ENCODE data around the gene ARMC5. TPM values are rescaled to one million over a fixed set of nuclear protein-coding genes. Genes with fewer than 3 reads are reported as not detected.
A peak's percentile ranks its signal among the peaks of the same experiment; 100 is the strongest.
"Not testable (repeated sequence)": the region's sequence is repeated elsewhere in the genome, so short reads cannot be mapped to it uniquely, and the experiment has no call there.

Gene ARMC5
- total and polyA plus RNA-seq, 8 donors = 2.6 to 29.8 (median 11.3) TPM; not detected in 1

GRCh38 chr16:31502981-31503380 is 43.7 kb downstream of the ARMC5 start:
- intact Hi-C loops (cut with DNase I; ENCODE audit: low total_unique reads) = no loop called here
- H3K27me3 ChIP-seq = no peaks in the 10 kb centered on the region
- no peaks in the 10 kb centered on the region for H3K9me3 ChIP-seq
- DNase-seq = no peak
- no peak overlapping the region for H3K27ac ChIP-seq
- TF ChIP-seq EP300 (IDR thresholded peaks at IDR 0.05) (no peak), CTCF (IDR thresholded peaks at IDR 0.05) (no peak), POLR2AphosphoS5 (IDR thresholded peaks at IDR 0.05) (no peak), POLR2A (IDR thresholded peaks at IDR 0.05) (no peak)
- H3K36me3 ChIP-seq = peaks cover 17 to 50% (median 43%) of the 10 kb centered on the region in 4 donors
- H3K4me3 ChIP-seq = no peak overlapping the region
- peaks cover 9 to 32% (median 26%) of the 10 kb centered on the region in 4 donors for H3K4me1 ChIP-seq

GRCh38 chr16:31503555-31503954 is 44.3 kb downstream of the ARMC5 start:
- H3K9me3 ChIP-seq; H3K27ac ChIP-seq; intact Hi-C loops (cut with DNase I; ENCODE audit: low total_unique reads); H3K4me3 ChIP-seq; DNase-seq; H3K27me3 ChIP-seq: not testable (repeated sequence)
- Histone ChIP-seq H3K4me1 (peaks cover 9 to 32% (median 26%) of the 10 kb centered on the region in 4 donors), H3K36me3 (peaks cover 13 to 44% (median 37%) of the 10 kb centered on the region in 4 donors)
- WGBS, 5 donors = 88 to 94% (median 92%) methylated on average over 8 of the region's 8 CpGs

GRCh38 chr16:31504159-31504558 is 44.9 kb downstream of the ARMC5 start:
- 71 to 82% (median 73%) methylated on average over 8 of the region's 8 CpGs for WGBS, 5 donors
- no peak for DNase-seq
- Histone ChIP-seq H3K4me1 (peaks cover 11 to 37% (median 30%) of the 10 kb centered on the region in 4 donors), H3K36me3 (peaks cover 7 to 38% (median 31%) of the 10 kb centered on the region in 4 donors), H3K27ac (no peak overlapping the region), H3K9me3 (no peaks in the 10 kb centered on the region), H3K4me3 (no peak overlapping the region), H3K27me3 (no peaks in the 10 kb centered on the region)
- intact Hi-C loops (cut with DNase I; ENCODE audit: low total_unique reads) = no loop called here
- TF ChIP-seq EP300 (IDR thresholded peaks at IDR 0.05) (no peak), POLR2AphosphoS5 (IDR thresholded peaks at IDR 0.05) (no peak), CTCF (IDR thresholded peaks at IDR 0.05) (no peak), POLR2A (IDR thresholded peaks at IDR 0.05) (no peak)

GRCh38 chr16:31505483-31505882 is 46.2 kb downstream of the ARMC5 start:
- TF ChIP-seq EP300 (IDR thresholded peaks at IDR 0.05) (no peak), POLR2AphosphoS5 (IDR thresholded peaks at IDR 0.05) (no peak), CTCF (IDR thresholded peaks at IDR 0.05) (no peak)
- 70 to 80% (median 70%) methylated on average over 4 of the region's 4 CpGs for WGBS, 5 donors
- DNase-seq = no peak
- H3K9me3 ChIP-seq = no peaks in the 10 kb centered on the region
- intact Hi-C loops (cut with DNase I; ENCODE audit: low total_unique reads) = no loop called here
- H3K27ac ChIP-seq = no peak overlapping the region
- peaks cover 0 to 25% (median 18%) of the 10 kb centered on the region in 4 donors for H3K36me3 ChIP-seq
- peaks cover 17 to 50% (median 39%) of the 10 kb centered on the region in 4 donors for H3K4me1 ChIP-seq
- no peaks in the 10 kb centered on the region for H3K27me3 ChIP-seq
- H3K4me3 ChIP-seq = no peak overlapping the region

- intact Hi-C loops (cut with DNase I; ENCODE audit: low total_unique reads) = no loop called here
- Histone ChIP-seq H3K9me3 (no peaks in the 10 kb centered on the region), H3K4me1 (peaks cover 17 to 46% (median 35%) of the 10 kb centered on the region in 4 donors), H3K27me3 (no peaks in the 10 kb centered on the region), H3K36me3 (peaks cover 0 to 24% (median 15%) of the 10 kb centered on the region in 4 donors), H3K27ac (peak overlapping the region; percentile 90 to 98 (median 93)), H3K4me3 (peak overlapping the region; percentile 62 to 87 (median 82))
- DNase-seq = no peak
- no peak for TF ChIP-seq CTCF (IDR thresholded peaks at IDR 0.05)
- 1 to 2% (median 1%) methylated on average over 7 to 12 of the region's 12 CpGs for WGBS, 5 donors
Measured at GRCh38 chr16:31507617-31507928, 48.3 kb downstream of the ARMC5 start.

Data from stomach (tissue), 9 donors.